Activated CD8-positive, alpha-beta memory T cell treated with anti-CD3 and anti-CD28 coated beads, Interleukin-2, amount 50 U/mL, for 24 hours (primary cell): ENCODE data around the gene PHPT1.
"Not testable (repeated sequence)": the region's sequence is repeated elsewhere in the genome, so short reads cannot be mapped to it uniquely, and the experiment has no call there.

ENCODE experiments used
- DNase-seq: peaks from one replicate; pipeline ENCODE4 v3.0.0-alpha.2; 2020; ENCODE audit errors: extremely low read depth

Gene PHPT1

GRCh38 chr9:136823136-136824046 lies 25.8 kb upstream of the PHPT1 start:
- DNase-seq: no peak

GRCh38 chr9:136824496-136825225 lies 24.5 kb upstream of the PHPT1 start:
- no peak for DNase-seq

GRCh38 chr9:136825295-136826187 lies 23.7 kb upstream of the PHPT1 start:
- no peak for DNase-seq

- no peak for DNase-seq
Observed at GRCh38 chr9:136826188-136826541, 23.0 kb upstream of the PHPT1 start.

- no peak for DNase-seq
Observed at GRCh38 chr9:136826703-136827582, 22.3 kb upstream of the PHPT1 start.

- DNase-seq: no peak
Observed at GRCh38 chr9:136827794-136828473, 21.3 kb upstream of the PHPT1 start.

- no peak for DNase-seq
Observed at GRCh38 chr9:136828474-136829140, 20.6 kb upstream of the PHPT1 start.

- no peak for DNase-seq
Observed at GRCh38 chr9:136829412-136829811, 19.8 kb upstream of the PHPT1 start.

- DNase-seq: no peak
Observed at GRCh38 chr9:136829981-136830885, 19.0 kb upstream of the PHPT1 start.

- DNase-seq: no peak
Observed at GRCh38 chr9:136831002-136831719, 18.0 kb upstream of the PHPT1 start.

- DNase-seq: no peak
Observed at GRCh38 chr9:136831720-136832104, 17.5 kb upstream of the PHPT1 start.

- DNase-seq: no peak
Observed at GRCh38 chr9:136832581-136832980, 16.6 kb upstream of the PHPT1 start.

- not testable (repeated sequence) for DNase-seq
Observed at GRCh38 chr9:136833381-136834048, 15.7 kb upstream of the PHPT1 start.

GRCh38 chr9:136835162-136835931 lies 13.9 kb upstream of the PHPT1 start:
- no peak for DNase-seq

GRCh38 chr9:136835932-136836904 lies 13.0 kb upstream of the PHPT1 start:
- no peak for DNase-seq
